Keratinocyte (primary cell): ENCODE data around the gene SMURF1. TPM values are rescaled to one million over a fixed set of nuclear protein-coding genes. Genes with fewer than 3 reads are reported as not detected.

Experiments used
- DNase-seq: peaks from one replicate; pipeline ENCODE4 v3.0.0-alpha.2; 2011; ENCODE audit warnings: low read depth, missing footprints, low spot score
- FAIRE-seq: peaks from 2 replicates; lab custom pipeline; 2011; peaks lifted over from hg19 to GRCh38; lab: Jason Lieb, UNC
- H2AFZ ChIP-seq: 2 replicates; pipeline ENCODE4 v1.6.0; 2012; ENCODE audit warnings: low read length, control low read depth, inconsistent platforms; ENCODE audit not compliant: control insufficient read depth
- H3K27ac ChIP-seq: 2 replicates; pipeline ENCODE4 v1.5.1; 2011; ENCODE audit warnings: low read length; ENCODE audit not compliant: control insufficient read depth, insufficient read depth
- H3K27me3 ChIP-seq: 3 replicates; pipeline ENCODE4 v1.6.0; 2011; ENCODE audit warnings: low read length; ENCODE audit not compliant: control insufficient read depth, insufficient read depth; ENCODE audit errors: extremely low read depth
- H3K36me3 ChIP-seq, 2 experiments: 2 replicates in 1 of 2; 3 replicates in 1 of 2; pipeline ENCODE4 v1.5.1; 2011; ENCODE audit warnings: low read length in 2 of 2, mild to moderate bottlenecking in 1 of 2; ENCODE audit not compliant: control insufficient read depth in 2 of 2, insufficient read depth in 2 of 2; ENCODE audit errors: extremely low read depth in 1 of 2
- H3K4me1 ChIP-seq: 3 replicates; pipeline ENCODE4 v1.5.1; 2011; ENCODE audit warnings: low read length; ENCODE audit not compliant: control insufficient read depth, insufficient read depth; ENCODE audit errors: extremely low read depth
- H3K4me2 ChIP-seq: 3 replicates; pipeline ENCODE4 v1.6.0; 2011; ENCODE audit warnings: low read depth, low read length; ENCODE audit not compliant: control insufficient read depth, insufficient read depth; ENCODE audit errors: extremely low read depth
- H3K4me3 ChIP-seq, 3 experiments: fragments of 200-600 bp in 1 of 3; sonication (generic) in 1 of 3; 2 replicates in 2 of 3; 3 replicates in 1 of 3; pipeline ENCODE4 v1.5.1; 2011 to 2016; ENCODE audit warnings: low read length in 3 of 3, mild to moderate bottlenecking in 3 of 3, control low read depth in 2 of 3, inconsistent platforms in 1 of 3, low read depth in 1 of 3, mixed read lengths in 1 of 3, mixed run types in 1 of 3, moderate library complexity in 1 of 3; ENCODE audit not compliant: control insufficient read depth in 2 of 3, insufficient read depth in 2 of 3; ENCODE audit errors: extremely low read depth in 1 of 3
- H3K79me2 ChIP-seq: 2 replicates; pipeline ENCODE4 v1.6.0; 2012; ENCODE audit warnings: low read length; ENCODE audit not compliant: control insufficient read depth, insufficient read depth
- H3K9ac ChIP-seq: 3 replicates; pipeline ENCODE4 v1.6.0; 2011; ENCODE audit warnings: low read length; ENCODE audit not compliant: control insufficient read depth, insufficient read depth; ENCODE audit errors: extremely low read depth
- H3K9me1 ChIP-seq: 3 replicates; pipeline ENCODE4 v1.6.0; 2011; ENCODE audit warnings: low read length; ENCODE audit not compliant: control insufficient read depth, insufficient read depth; ENCODE audit errors: extremely low read depth
- H3K9me3 ChIP-seq: 2 replicates; pipeline ENCODE4 v1.5.1; 2012; ENCODE audit warnings: low read depth, low read length; ENCODE audit not compliant: control insufficient read depth
- H4K20me1 ChIP-seq: 3 replicates; pipeline ENCODE4 v1.6.0; 2011; ENCODE audit warnings: low read length; ENCODE audit not compliant: control insufficient read depth, insufficient read depth; ENCODE audit errors: extremely low read depth
- CTCF ChIP-seq, 3 experiments: IDR thresholded peaks in 1 of 3; conservative IDR thresholded peaks in 1 of 3; optimal IDR thresholded peaks in 1 of 3; 2 replicates in 2 of 3; 3 replicates in 1 of 3; pipeline versions ENCODE3 to v1.5.1; 2011; ENCODE audit warnings: low read length in 3 of 3, mild to moderate bottlenecking in 3 of 3, moderate library complexity in 2 of 3, control low read depth in 1 of 3, inconsistent platforms in 1 of 3; ENCODE audit not compliant: insufficient read depth in 2 of 3; ENCODE audit errors: extremely low read depth in 1 of 3
- EZH2 ChIP-seq: IDR thresholded peaks from one replicate; pipeline ENCODE4 v1.6.1; 2012; ENCODE audit warnings: inconsistent platforms, mild to moderate bottlenecking, low read length, moderate library complexity
- dilution Hi-C: fragments of 300-500 bp; cut with MboI; formaldehyde crosslinking; loops from one replicate; pipeline ENCODE4 v1.7.0; 2020; ENCODE audit warnings: low sequenced_read_pairs; ENCODE audit not compliant: extremely low pct_ligation_motif_present
- polyA plus RNA-seq, 5 experiments: library from polyadenylated mRNA; depleted of rRNA in 3 of 5; stranded (reverse) in 3 of 5; stranded (forward) in 1 of 5; unstranded in 1 of 5; fragments of >200 nt; gene quantifications; 1 replicate in 1 of 5; 2 replicates in 3 of 5; 3 replicates in 1 of 5; pipeline versions ENCODE4 v1.2.1 to v1.2.3, GENCODE V29; 2011 to 2012; ENCODE audit warnings: missing spikeins in 2 of 5, low read depth in 1 of 5, low replicate concordance in 1 of 5

Gene SMURF1
- polyA plus RNA-seq, 1 donor (not counting 4 experiments of a cell fraction or from before 2014, with no cell fraction given): 22.2 TPM

GRCh38 chr7:98993024-98993897, 150.6 kb downstream of the SMURF1 start:
- Histone ChIP-seq H3K9me1 (no peaks in the 10 kb centered on the region), H3K4me2 (no peak overlapping the region), H4K20me1 (no peaks in the 10 kb centered on the region), H3K36me3 (peaks cover 27 to 36% of the 10 kb centered on the region in 2 experiments), H3K4me3 (no peak overlapping the region), H3K79me2 (no peaks in the 10 kb centered on the region), H2AFZ (no peak overlapping the region), H3K4me1 (no peaks in the 10 kb centered on the region), H3K27ac (no peak overlapping the region), H3K9ac (no peak overlapping the region), H3K27me3 (no peaks in the 10 kb centered on the region), H3K9me3 (no peaks in the 10 kb centered on the region)
- dilution Hi-C loops: no loop called here
- no peak for FAIRE-seq
- DNase-seq: no peak
- peak in 2 of 3 experiments; percentile 6 to 14 for TF ChIP-seq CTCF (optimal IDR thresholded peaks at IDR 0.05 in 1 of 3, IDR thresholded peaks at IDR 0.05 in 1 of 3, conservative IDR thresholded peaks at IDR 0.05 in 1 of 3; ENCODE audit: extremely low read depth in 1 of 3, insufficient read depth in 2 of 3, low read length in 3 of 3)
- no peak for TF ChIP-seq EZH2

GRCh38 chr7:98992076-98992475, 151.8 kb downstream of the SMURF1 start:
- no peak overlapping the region for H3K4me3 ChIP-seq
- H3K27me3 ChIP-seq: no peaks in the 10 kb centered on the region
- H3K9me3 ChIP-seq: no peaks in the 10 kb centered on the region
- DNase-seq (no peak), FAIRE-seq (no peak)
- H3K4me2 ChIP-seq: no peak overlapping the region
- H3K9ac ChIP-seq: no peak overlapping the region
- no peak for TF ChIP-seq CTCF (optimal IDR thresholded peaks at IDR 0.05 in 1 of 3, IDR thresholded peaks at IDR 0.05 in 1 of 3, conservative IDR thresholded peaks at IDR 0.05 in 1 of 3; ENCODE audit: extremely low read depth in 1 of 3, insufficient read depth in 2 of 3, low read length in 3 of 3)
- TF ChIP-seq EZH2: no peak
- no peaks in the 10 kb centered on the region for H3K79me2 ChIP-seq
- H4K20me1 ChIP-seq: no peaks in the 10 kb centered on the region
- H3K36me3 ChIP-seq: peaks cover 27 to 36% of the 10 kb centered on the region in 2 experiments
- H3K4me1 ChIP-seq: no peaks in the 10 kb centered on the region
- no peak overlapping the region for H3K27ac ChIP-seq
- no peaks in the 10 kb centered on the region for H3K9me1 ChIP-seq
- no peak overlapping the region for H2AFZ ChIP-seq
- dilution Hi-C loops: no loop called here
